GM12878 (cell line): Measurements from ENCODE around the gene PERM1. TPM values are rescaled to one million over a fixed set of nuclear protein-coding genes. Genes with fewer than 3 reads are reported as not detected.

Source experiments
- ATAC-seq: fragments of 200-7000 bp; cut with Tn5 transposase; 3 replicates; pipeline ENCODE4 v1.9.1; 2020; ENCODE audit warnings: mild to moderate bottlenecking, moderate library complexity
- BruUV-seq: library from RNA; stranded (reverse); fragments of 400-500 nt; replicated peaks from 2 replicates; lab custom pipeline; 2021; lab: Mats Ljungman, UMichigan
- CTCF ChIA-PET: fragments of 300-600 bp; sonication (Branson Sonifier 250); formaldehyde crosslinking; extraction: SDS; loops from one replicate; lab custom pipeline; 2021; ENCODE audit warnings: inconsistent platforms; lab: Yijun Ruan, JAX
- POLR2A ChIA-PET: fragments of 350-600 bp; formaldehyde crosslinking; extraction: SDS; loops from one replicate; lab custom pipeline; 2021; ENCODE audit warnings: inconsistent platforms; lab: Charles Lee
- RAD21 ChIA-PET: fragments of 300-600 bp; sonication (Branson Sonifier 250); formaldehyde crosslinking; loops from one replicate; lab custom pipeline; 2023; ENCODE audit warnings: antibody characterized with exemption; ENCODE audit not compliant: unreplicated experiment; lab: Charles Lee
- SMC1A ChIA-PET: fragments of 300-600 bp; sonication (Branson Sonifier 250); formaldehyde crosslinking; loops from one replicate; lab custom pipeline; 2023; ENCODE audit not compliant: unreplicated experiment, uncharacterized antibody; lab: Charles Lee
- DNase-seq: peaks from one replicate; pipeline ENCODE4 v3.0.0-alpha.2; 2011; ENCODE audit warnings: low read depth, low spot score
- FAIRE-seq: peaks from 3 replicates; lab custom pipeline; 2011; peaks lifted over from hg19 to GRCh38; lab: Jason Lieb, UNC
- H2AFZ ChIP-seq: 2 replicates; pipeline ENCODE4 v1.6.0; 2011; ENCODE audit warnings: low read depth, low read length, control low read depth; ENCODE audit not compliant: control insufficient read depth
- H3K27ac ChIP-seq: 2 replicates; pipeline ENCODE4 v1.5.1; 2011; ENCODE audit warnings: control low read depth; ENCODE audit not compliant: control insufficient read depth, insufficient read depth
- H3K27me3 ChIP-seq, 2 experiments: replicated peaks in 1 of 2; 2 replicates each; pipeline versions ENCODE4 v1.6.0 to v1.6.1; 2011; ENCODE audit warnings: low read length in 1 of 2; ENCODE audit not compliant: control insufficient read depth in 2 of 2, insufficient read depth in 2 of 2
- H3K36me3 ChIP-seq, 2 experiments: 2 replicates each; pipeline ENCODE4 v1.5.1; 2011; ENCODE audit warnings: low read length in 1 of 2; ENCODE audit not compliant: control insufficient read depth in 2 of 2, insufficient read depth in 2 of 2
- H3K4me1 ChIP-seq: 2 replicates; pipeline ENCODE4 v1.6.1; 2011; ENCODE audit warnings: mild to moderate bottlenecking, low read length, moderate library complexity, mixed read lengths; ENCODE audit not compliant: control insufficient read depth, insufficient read depth
- H3K4me2 ChIP-seq: 2 replicates; pipeline ENCODE4 v1.6.0; 2011; ENCODE audit warnings: control low read depth; ENCODE audit not compliant: control insufficient read depth, insufficient read depth
- H3K4me3 ChIP-seq: fragments of 200-600 bp; sonication (generic); 2 replicates; pipeline ENCODE4 v1.5.1; 2016
- H3K79me2 ChIP-seq: 2 replicates; pipeline ENCODE4 v1.6.0; 2011; ENCODE audit warnings: low read length; ENCODE audit not compliant: control insufficient read depth, insufficient read depth
- H3K9ac ChIP-seq: 2 replicates; pipeline ENCODE4 v1.8.0; 2011; ENCODE audit warnings: low read length, control low read depth, mixed read lengths; ENCODE audit not compliant: control insufficient read depth, insufficient read depth
- H3K9me3 ChIP-seq: replicated peaks from 3 replicates; pipeline ENCODE4 v1.5.1; 2011; ENCODE audit warnings: mild to moderate bottlenecking, low read length; ENCODE audit not compliant: control insufficient read depth, insufficient read depth
- H4K20me1 ChIP-seq: 2 replicates; pipeline ENCODE4 v1.6.0; 2011; ENCODE audit not compliant: control insufficient read depth, insufficient read depth
- BCL3 ChIP-seq: IDR thresholded peaks from 2 replicates; pipeline ENCODE4 v1.6.1; 2011; ENCODE audit warnings: borderline replicate concordance, low read depth, mild to moderate bottlenecking, moderate library complexity, low read length; ENCODE audit not compliant: insufficient read depth, poor library complexity, severe bottlenecking
- CREB1 ChIP-seq: IDR thresholded peaks from 2 replicates; pipeline ENCODE4 v1.6.1; 2012; ENCODE audit warnings: low read depth, mild to moderate bottlenecking, inconsistent platforms
- HDAC6 ChIP-seq: fragments of 200-600 bp; sonication (generic); IDR thresholded peaks from one replicate; pipeline ENCODE4 v1.8.0; 2017; ENCODE audit warnings: antibody characterized with exemption; ENCODE audit not compliant: unreplicated experiment
- MTA2 ChIP-seq: fragments of 450-650 bp; IDR thresholded peaks from 2 replicates; pipeline ENCODE4 v1.6.1; 2016; ENCODE audit warnings: low read depth, mild to moderate bottlenecking, moderate library complexity
- POU2F2 ChIP-seq: IDR thresholded peaks from 3 replicates; pipeline ENCODE4 v1.6.1; 2011; ENCODE audit warnings: low read depth, mild to moderate bottlenecking, low read length, borderline replicate concordance
- RCOR1 ChIP-seq: conservative IDR thresholded peaks from 2 replicates; pipeline ENCODE4 v1.6.1; 2012; ENCODE audit warnings: low read depth, low read length, improper control_type of control experiment
- ZBED1 ChIP-seq: IDR thresholded peaks from 2 replicates; pipeline ENCODE4 v1.6.1; 2016; ENCODE audit warnings: borderline replicate concordance
- ZNF207 ChIP-seq: fragments of 450-650 bp; IDR thresholded peaks from 2 replicates; pipeline ENCODE4 v1.6.1; 2014; ENCODE audit warnings: antibody characterized with exemption, mild to moderate bottlenecking, borderline replicate concordance
- WGBS: methylation state at CpG from one replicate; pipeline ENCODE4 v1.1.6; 2016; ENCODE audit warnings: low lambda C conversion rate; ENCODE audit not compliant: insufficient replicate concordance, insufficient coverage; ENCODE audit errors: missing lambda C conversion rate; 5-methylcytosine and 5-hydroxymethylcytosine counted together
- in situ Hi-C: fragments of 300-500 bp; cut with MboI; formaldehyde crosslinking; loops from 9 replicates; pipeline ENCODE4 v1.14.3; 2018; ENCODE audit warnings: mixed read lengths
- intact Hi-C: fragments of 100-400 bp; cut with micrococcal nuclease; formaldehyde crosslinking; loops from one replicate; pipeline ENCODE4 v1.14.2; 2022; ENCODE audit not compliant: unreplicated experiment
- polyA plus RNA-seq, 11 experiments: library from polyadenylated mRNA; depleted of rRNA in 4 of 11; unstranded in 6 of 11; stranded (reverse) in 5 of 11; fragments of >200 nt; fragmentation: Nextera tagmentation in 4 of 11; fragmentation: Illumina TruSeq in 1 of 11; extraction: Ambion mirVana in 4 of 11; extraction: Trizol in 1 of 11; gene quantifications; 1 replicate in 1 of 11; 2 replicates in 10 of 11; pipeline versions ENCODE4 v1.2.1 to v1.2.3, GENCODE V29; 2011 to 2016; ENCODE audit warnings: inconsistent platforms in 2 of 11, missing spikeins in 2 of 11, low read depth in 1 of 11
- total RNA-seq, 4 experiments: library from RNA; depleted of rRNA in 3 of 4; stranded (reverse); fragments of >200 nt in 3 of 4; fragmentation: Illumina TruSeq in 1 of 4; extraction: Trizol in 1 of 4; gene quantifications; 2 replicates each; pipeline versions ENCODE4 v1.2.1 to v1.2.3, GENCODE V29; 2013 to 2021
- TF ChIP-seq, protein P1 (sequence below): fragments of 450-650 bp; IDR thresholded peaks from 2 replicates; pipeline ENCODE4 v1.6.1; 2017; ENCODE audit warnings: mild to moderate bottlenecking, low read depth, inconsistent platforms; ENCODE audit not compliant: poor library complexity, severe bottlenecking
- TF ChIP-seq, protein P2 (sequence below): fragments of 450-650 bp; formaldehyde crosslinking; IDR thresholded peaks from 2 replicates; pipeline ENCODE4 v1.5.0; 2022; ENCODE audit warnings: mild to moderate bottlenecking, missing genetic modification characterization

Gene PERM1
- total and polyA plus RNA-seq, 10 of the 15 experiments (the other 5 are each of a cell fraction or from before 2014, with no cell fraction given), result not detected

GRCh38 chr1:927748-928147, 54.1 kb downstream of the PERM1 start:
- WGBS, result 73% methylated on average over 10 of the region's 10 CpGs
- no peak for TF ChIP-seq MTA2
- TF ChIP-seq ZBED1, result no peak
- no peak for TF ChIP-seq BCL3
- TF ChIP-seq HDAC6, result no peak
- no peak for TF ChIP-seq POU2F2
- Histone ChIP-seq H3K27ac (no peak overlapping the region), H3K9me3 (no peaks in the 10 kb centered on the region), H4K20me1 (no peaks in the 10 kb centered on the region; the same call in 1 of the 2 replicates), H3K4me3 (no peak overlapping the region), H2AFZ (no peak overlapping the region), H3K9ac (no peak overlapping the region), H3K4me2 (no peak overlapping the region), H3K36me3 (no peaks in the 10 kb centered on the region), H3K27me3 (peaks cover 13 to 16% of the 10 kb centered on the region in 2 experiments), H3K4me1 (no peaks in the 10 kb centered on the region), H3K79me2 (no peaks in the 10 kb centered on the region)
- SMC1A ChIA-PET, result no interaction called here
- RAD21 ChIA-PET, result no interaction called here
- FAIRE-seq (no peak), ATAC-seq (no peak), DNase-seq (no peak)
- POLR2A ChIA-PET, result no interaction called here
- in situ Hi-C loops (no loop called here), intact Hi-C loops (no loop called here)
- no TSS peak for BruUV-seq
- CTCF ChIA-PET, result no interaction called here

GRCh38 chr1:927234-927633, 54.7 kb downstream of the PERM1 start:
- ChIA-PET SMC1A (no interaction called here), CTCF (no interaction called here), POLR2A (no interaction called here), RAD21 (no interaction called here)
- WGBS, result 35% methylated on average over 9 of the region's 9 CpGs
- H3K4me3 ChIP-seq, result no peak overlapping the region
- TF ChIP-seq, protein P1, sequence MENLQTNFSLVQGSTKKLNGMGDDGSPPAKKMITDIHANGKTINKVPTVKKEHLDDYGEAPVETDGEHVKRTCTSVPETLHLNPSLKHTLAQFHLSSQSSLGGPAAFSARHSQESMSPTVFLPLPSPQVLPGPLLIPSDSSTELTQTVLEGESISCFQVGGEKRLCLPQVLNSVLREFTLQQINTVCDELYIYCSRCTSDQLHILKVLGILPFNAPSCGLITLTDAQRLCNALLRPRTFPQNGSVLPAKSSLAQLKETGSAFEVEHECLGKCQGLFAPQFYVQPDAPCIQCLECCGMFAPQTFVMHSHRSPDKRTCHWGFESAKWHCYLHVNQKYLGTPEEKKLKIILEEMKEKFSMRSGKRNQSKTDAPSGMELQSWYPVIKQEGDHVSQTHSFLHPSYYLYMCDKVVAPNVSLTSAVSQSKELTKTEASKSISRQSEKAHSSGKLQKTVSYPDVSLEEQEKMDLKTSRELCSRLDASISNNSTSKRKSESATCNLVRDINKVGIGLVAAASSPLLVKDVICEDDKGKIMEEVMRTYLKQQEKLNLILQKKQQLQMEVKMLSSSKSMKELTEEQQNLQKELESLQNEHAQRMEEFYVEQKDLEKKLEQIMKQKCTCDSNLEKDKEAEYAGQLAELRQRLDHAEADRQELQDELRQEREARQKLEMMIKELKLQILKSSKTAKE, result no peak
- TF ChIP-seq, protein P2, sequence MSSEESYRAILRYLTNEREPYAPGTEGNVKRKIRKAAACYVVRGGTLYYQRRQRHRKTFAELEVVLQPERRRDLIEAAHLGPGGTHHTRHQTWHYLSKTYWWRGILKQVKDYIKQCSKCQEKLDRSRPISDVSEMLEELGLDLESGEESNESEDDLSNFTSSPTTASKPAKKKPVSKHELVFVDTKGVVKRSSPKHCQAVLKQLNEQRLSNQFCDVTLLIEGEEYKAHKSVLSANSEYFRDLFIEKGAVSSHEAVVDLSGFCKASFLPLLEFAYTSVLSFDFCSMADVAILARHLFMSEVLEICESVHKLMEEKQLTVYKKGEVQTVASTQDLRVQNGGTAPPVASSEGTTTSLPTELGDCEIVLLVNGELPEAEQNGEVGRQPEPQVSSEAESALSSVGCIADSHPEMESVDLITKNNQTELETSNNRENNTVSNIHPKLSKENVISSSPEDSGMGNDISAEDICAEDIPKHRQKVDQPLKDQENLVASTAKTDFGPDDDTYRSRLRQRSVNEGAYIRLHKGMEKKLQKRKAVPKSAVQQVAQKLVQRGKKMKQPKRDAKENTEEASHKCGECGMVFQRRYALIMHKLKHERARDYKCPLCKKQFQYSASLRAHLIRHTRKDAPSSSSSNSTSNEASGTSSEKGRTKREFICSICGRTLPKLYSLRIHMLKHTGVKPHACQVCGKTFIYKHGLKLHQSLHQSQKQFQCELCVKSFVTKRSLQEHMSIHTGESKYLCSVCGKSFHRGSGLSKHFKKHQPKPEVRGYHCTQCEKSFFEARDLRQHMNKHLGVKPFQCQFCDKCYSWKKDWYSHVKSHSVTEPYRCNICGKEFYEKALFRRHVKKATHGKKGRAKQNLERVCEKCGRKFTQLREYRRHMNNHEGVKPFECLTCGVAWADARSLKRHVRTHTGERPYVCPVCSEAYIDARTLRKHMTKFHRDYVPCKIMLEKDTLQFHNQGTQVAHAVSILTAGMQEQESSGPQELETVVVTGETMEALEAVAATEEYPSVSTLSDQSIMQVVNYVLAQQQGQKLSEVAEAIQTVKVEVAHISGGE (CRISPR knock-in tag), result no peak
- TF ChIP-seq ZNF207 (no peak), RCOR1 (no peak), CREB1 (no peak)
- DNase-seq, result no peak
- ATAC-seq, result no peak
- H3K9me3 ChIP-seq, result no peaks in the 10 kb centered on the region
- intact Hi-C loops, result no loop called here
- no peak overlapping the region for H2AFZ ChIP-seq
- BruUV-seq, result no TSS peak
- no peak overlapping the region for H3K27ac ChIP-seq
- no peaks in the 10 kb centered on the region; the same call in 1 of the 2 replicates for H4K20me1 ChIP-seq
- H3K79me2 ChIP-seq, result no peaks in the 10 kb centered on the region
- no peak overlapping the region for H3K9ac ChIP-seq
- H3K4me1 ChIP-seq, result no peaks in the 10 kb centered on the region
- no peak overlapping the region for H3K4me2 ChIP-seq
- FAIRE-seq, result no peak
- H3K36me3 ChIP-seq, result no peaks in the 10 kb centered on the region
- peaks cover 16 to 19% of the 10 kb centered on the region in 2 experiments for H3K27me3 ChIP-seq
- in situ Hi-C loops, result no loop called here
